PC-9 (cell line): ENCODE results near the gene UNC13C.

Experiments used
- CTCF ChIP-seq: fragments of 200-600 bp; sonication (generic); conservative IDR thresholded peaks from 2 replicates; pipeline ENCODE4 v1.6.1; 2017; ENCODE audit warnings: mixed run types, antibody characterized with exemption, mild to moderate bottlenecking, moderate library complexity
- EZH2 ChIP-seq: fragments of 200-600 bp; sonication (generic); IDR thresholded peaks from 2 replicates; pipeline ENCODE4 v1.8.0; 2017; ENCODE audit warnings: antibody characterized with exemption, low read depth

- TF ChIP-seq CTCF (no peak), EZH2 (no peak)
Measured at GRCh38 chr15:54017251-54017650, 39.0 kb downstream of the UNC13C start.
